Retinal pigment epithelial cell (primary cell): ENCODE results near the gene KLHL29.
A peak's percentile ranks its signal among the peaks of the same experiment; 100 is the strongest.

Experiments used
- DNase-seq: peaks from one replicate; pipeline ENCODE4 v3.0.0-alpha.2; 2010; ENCODE audit warnings: low read depth
- H3K4me3 ChIP-seq: 2 replicates; pipeline ENCODE4 v1.5.1; 2011; ENCODE audit warnings: mild to moderate bottlenecking, low read length, control low read depth, moderate library complexity
- CTCF ChIP-seq: conservative IDR thresholded peaks from 2 replicates; pipeline ENCODE4 v1.5.1; 2011; ENCODE audit warnings: low read depth, low read length, control low read depth, inconsistent platforms

The KLHL29 gene

GRCh38 chr2:23414106-23414505 is 29.1 kb downstream of the KLHL29 start:
- H3K4me3 ChIP-seq = no peak overlapping the region
- no peak for DNase-seq
- TF ChIP-seq CTCF = no peak

GRCh38 chr2:23414871-23415270 is 29.9 kb downstream of the KLHL29 start:
- peak; percentile 64 for TF ChIP-seq CTCF
- no peak overlapping the region for H3K4me3 ChIP-seq
- no peak for DNase-seq

GRCh38 chr2:23417310-23417709 is 32.3 kb downstream of the KLHL29 start:
- DNase-seq = no peak
- H3K4me3 ChIP-seq = no peak overlapping the region
- no peak for TF ChIP-seq CTCF

GRCh38 chr2:23418056-23418455 is 33.1 kb downstream of the KLHL29 start:
- no peak for DNase-seq
- TF ChIP-seq CTCF = no peak
- no peak overlapping the region for H3K4me3 ChIP-seq

- peak; percentile 97 for DNase-seq
- H3K4me3 ChIP-seq = no peak overlapping the region
- no peak for TF ChIP-seq CTCF
These were observed 33.5 kb downstream of the KLHL29 start for GRCh38 chr2:23418461-23418911.

- TF ChIP-seq CTCF = no peak
- H3K4me3 ChIP-seq = no peak overlapping the region
- DNase-seq = no peak
These were observed 34.5 kb downstream of the KLHL29 start for GRCh38 chr2:23419171-23420090.
